IPS-20b (cell line): Measurements from ENCODE around the gene ALPP.
"Not testable (repeated sequence)": the region's sequence is repeated elsewhere in the genome, so short reads cannot be mapped to it uniquely, and the experiment has no call there.

Experiments used
- H3K27ac ChIP-seq: one replicate; pipeline ENCODE4 v1.5.1; 2013; ENCODE audit warnings: low read length
- H3K27me3 ChIP-seq: 2 replicates; pipeline ENCODE4 v1.6.1; 2013; ENCODE audit warnings: mild to moderate bottlenecking, low read length, inconsistent platforms; ENCODE audit not compliant: insufficient read depth
- H3K36me3 ChIP-seq: 2 replicates; pipeline ENCODE4 v1.6.1; 2013; ENCODE audit warnings: low read depth, mild to moderate bottlenecking, inconsistent platforms, low read length, moderate library complexity; ENCODE audit not compliant: insufficient read depth
- H3K4me1 ChIP-seq: 2 replicates; pipeline ENCODE4 v1.6.1; 2013; ENCODE audit warnings: mild to moderate bottlenecking, control low read depth, inconsistent platforms, low read length, moderate library complexity; ENCODE audit not compliant: insufficient read depth
- H3K4me3 ChIP-seq: 2 replicates; pipeline ENCODE4 v1.5.1; 2013; ENCODE audit warnings: mild to moderate bottlenecking, low read length, inconsistent platforms
- H3K9ac ChIP-seq: 2 replicates; pipeline ENCODE4 v1.6.1; 2013; ENCODE audit warnings: low read depth, mild to moderate bottlenecking, inconsistent platforms, low read length, moderate library complexity
- H3K9me3 ChIP-seq: 2 replicates; pipeline ENCODE4 v1.6.1; 2013; ENCODE audit warnings: mild to moderate bottlenecking, low read depth, low read length, inconsistent platforms; ENCODE audit not compliant: insufficient read depth

The ALPP gene

DNA sequence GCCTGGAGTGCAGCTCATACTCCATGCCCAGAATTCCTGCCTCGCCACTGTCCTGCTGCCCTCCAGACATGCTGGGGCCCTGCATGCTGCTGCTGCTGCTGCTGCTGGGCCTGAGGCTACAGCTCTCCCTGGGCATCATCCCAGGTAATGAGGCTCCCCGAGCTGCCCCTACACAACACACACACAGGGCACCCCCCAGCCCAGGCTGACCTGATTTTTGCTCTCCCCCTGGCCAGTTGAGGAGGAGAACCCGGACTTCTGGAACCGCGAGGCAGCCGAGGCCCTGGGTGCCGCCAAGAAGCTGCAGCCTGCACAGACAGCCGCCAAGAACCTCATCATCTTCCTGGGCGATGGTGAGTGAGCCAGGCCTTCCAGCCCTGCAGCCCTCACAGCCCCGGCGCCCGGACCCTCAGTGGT, at the start of gene ALPP:
TSS of gene ALPP (plus strand) at position 17 of the 417 bp plus-strand sequence. CDS start at position 69, 52 bp downstream.
- H3K36me3 ChIP-seq, H3K27ac ChIP-seq, H3K4me1 ChIP-seq, H3K4me3 ChIP-seq, H3K27me3 ChIP-seq, H3K9ac ChIP-seq, H3K9me3 ChIP-seq: not testable (repeated sequence)

DNA sequence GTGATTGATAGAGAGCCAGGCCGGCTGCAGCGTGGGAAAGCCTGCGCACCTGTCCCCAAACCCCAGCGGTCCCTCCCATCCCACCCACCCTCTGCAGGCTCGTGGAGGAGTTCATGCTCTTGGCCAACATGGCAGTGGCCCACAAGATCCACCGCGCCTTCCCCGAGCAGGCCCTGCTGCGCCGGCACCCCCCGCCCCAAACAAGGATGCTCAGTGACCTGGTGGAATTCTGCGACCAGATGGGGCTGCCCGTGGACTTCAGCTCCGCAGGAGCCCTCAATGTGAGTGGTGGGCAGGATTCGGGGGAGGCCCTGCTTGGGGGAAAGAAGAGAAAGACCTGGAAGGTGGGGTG, 48.9 kb upstream of the ALPP start:
- Histone ChIP-seq H3K4me1 (peaks cover 7% of the 10 kb centered on the region; the same call in 1 of the 2 replicates), H3K36me3 (no peaks in the 10 kb centered on the region), H3K4me3 (no peak overlapping the region), H3K9me3 (no peaks in the 10 kb centered on the region), H3K9ac (no peak overlapping the region), H3K27me3 (no peaks in the 10 kb centered on the region), H3K27ac (no peak overlapping the region)

DNA sequence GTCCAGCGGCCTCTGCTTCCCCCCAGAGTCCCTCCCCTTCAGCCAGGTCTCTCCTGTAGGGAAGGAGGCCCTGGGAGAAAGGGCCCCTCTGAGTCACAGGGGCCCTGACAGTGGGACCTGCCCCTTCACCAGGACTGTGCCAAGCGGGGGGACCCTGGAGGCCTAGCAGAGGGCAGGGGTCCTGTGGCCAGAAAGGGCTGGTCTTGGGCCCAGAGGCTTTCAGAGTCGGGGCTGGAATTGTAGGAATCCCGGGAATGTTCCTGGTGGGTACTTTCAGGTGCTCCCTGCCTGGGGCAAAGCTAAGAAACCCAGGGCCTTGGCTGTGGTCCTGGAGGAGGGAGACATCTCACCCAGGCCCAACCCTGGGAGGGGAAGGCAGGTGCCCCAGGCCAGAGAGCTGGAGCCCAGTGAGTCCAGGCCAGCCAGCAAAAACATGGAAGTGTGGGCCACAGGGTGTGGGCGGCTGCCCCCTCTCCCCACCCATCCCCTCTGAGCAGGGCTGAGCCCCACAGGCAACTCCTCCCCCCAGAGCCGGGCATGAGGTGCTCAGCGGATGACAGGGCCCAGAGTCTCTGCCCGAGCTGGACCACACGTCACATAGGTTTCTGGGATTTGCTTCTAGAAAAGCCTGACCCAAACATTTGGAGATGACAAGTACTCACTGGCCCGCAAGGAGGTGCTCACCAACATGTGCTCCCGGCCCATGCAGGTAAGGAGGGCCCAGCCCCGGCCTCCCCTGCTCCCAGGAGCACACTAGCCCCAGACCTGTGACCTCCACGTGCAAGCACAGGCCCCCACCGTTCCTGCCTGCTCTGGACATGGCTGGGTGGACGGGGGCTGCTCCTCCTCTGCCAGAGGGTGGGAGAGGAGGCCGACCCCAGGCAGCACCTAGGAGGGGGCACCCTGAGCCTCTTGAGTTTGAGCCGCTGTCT, 48.2 kb upstream of the ALPP start:
- no peak overlapping the region for H3K9ac ChIP-seq
- H3K36me3 ChIP-seq: no peaks in the 10 kb centered on the region
- peaks cover 7% of the 10 kb centered on the region; the same call in 1 of the 2 replicates for H3K4me1 ChIP-seq
- no peak overlapping the region for H3K4me3 ChIP-seq
- H3K27me3 ChIP-seq: no peaks in the 10 kb centered on the region
- no peak overlapping the region for H3K27ac ChIP-seq
- H3K9me3 ChIP-seq: no peaks in the 10 kb centered on the region

DNA sequence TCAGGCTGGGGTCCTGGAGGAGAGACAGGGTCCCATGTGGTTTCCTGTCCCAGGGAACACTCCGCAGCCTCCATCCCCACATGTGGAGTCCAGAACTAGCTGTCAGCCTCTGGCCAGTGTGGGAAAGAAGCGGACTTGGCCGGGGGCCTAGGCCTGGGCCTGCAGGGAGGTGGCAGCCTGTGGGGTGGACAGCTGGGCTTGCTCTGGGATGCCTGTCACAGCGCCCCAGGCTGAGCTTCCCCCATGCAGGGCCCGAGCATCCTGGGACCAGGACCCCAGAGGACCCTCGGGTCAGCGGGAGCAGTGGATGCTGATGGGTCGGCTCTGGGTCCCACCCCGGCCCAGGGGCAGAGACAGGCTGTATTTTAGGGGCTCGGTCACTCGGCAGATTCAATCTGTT, 47.5 kb upstream of the ALPP start:
- not testable (repeated sequence) for H3K27me3 ChIP-seq, H3K4me3 ChIP-seq, H3K36me3 ChIP-seq, H3K4me1 ChIP-seq, H3K9ac ChIP-seq, H3K9me3 ChIP-seq, H3K27ac ChIP-seq

DNA sequence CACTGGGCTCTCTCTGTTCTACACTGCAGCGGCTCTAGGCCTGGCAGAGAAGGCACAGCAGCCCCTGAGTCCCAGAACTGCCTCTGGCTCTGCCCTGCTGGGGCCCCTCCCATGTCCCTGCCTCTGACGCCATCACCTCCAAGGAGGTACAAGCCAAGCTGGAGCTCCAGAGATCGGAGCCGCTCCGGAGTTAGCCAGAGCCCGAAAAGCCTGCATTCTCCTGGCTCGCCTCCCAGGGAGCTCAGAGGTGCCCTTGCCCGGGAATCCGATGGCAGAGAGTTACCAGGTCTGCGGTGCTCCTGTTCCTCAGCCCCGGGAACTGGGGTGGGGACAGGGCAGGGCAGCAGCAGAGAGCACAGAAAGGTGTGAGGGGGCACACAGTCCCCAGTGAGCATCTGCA, 46.9 kb upstream of the ALPP start:
- H3K9me3 ChIP-seq, H3K4me1 ChIP-seq, H3K4me3 ChIP-seq, H3K36me3 ChIP-seq, H3K27ac ChIP-seq, H3K27me3 ChIP-seq, H3K9ac ChIP-seq: not testable (repeated sequence)

DNA sequence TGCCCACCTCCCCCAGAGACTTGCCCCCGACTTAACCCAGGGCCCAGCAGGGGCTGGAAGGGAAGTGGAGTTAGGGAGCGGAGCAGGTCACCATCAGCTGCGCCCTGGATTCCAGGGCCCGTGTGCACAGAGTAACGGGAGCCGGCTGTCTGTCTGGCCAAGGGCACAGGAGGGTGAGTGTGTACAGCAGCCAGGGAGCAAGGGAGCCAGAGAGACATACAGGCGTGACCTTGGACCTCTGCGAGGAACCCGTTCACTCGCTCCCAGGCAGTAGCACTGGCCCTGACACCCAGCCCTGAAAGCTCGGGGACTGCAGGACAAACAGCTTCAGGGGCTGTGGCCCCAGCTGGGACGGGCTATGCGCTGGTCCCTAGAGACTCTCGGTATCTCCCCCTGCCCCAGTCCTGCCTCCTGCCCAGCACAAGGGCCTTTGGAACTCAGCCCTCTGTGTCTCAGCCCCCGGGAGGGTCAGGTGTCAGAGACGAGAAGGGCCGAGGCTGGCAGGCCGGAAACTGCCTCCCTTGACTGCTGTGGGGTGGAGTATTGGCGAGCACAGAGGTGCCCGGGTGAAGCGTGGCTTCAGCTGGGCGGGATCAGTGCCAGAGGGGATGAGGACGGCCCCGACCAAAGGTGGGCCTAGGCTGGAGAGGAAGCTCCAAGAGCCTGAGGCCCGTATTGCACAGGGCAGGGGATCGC, 46.2 kb upstream of the ALPP start:
- H3K27me3 ChIP-seq, H3K4me3 ChIP-seq, H3K4me1 ChIP-seq, H3K9me3 ChIP-seq, H3K36me3 ChIP-seq, H3K27ac ChIP-seq, H3K9ac ChIP-seq: not testable (repeated sequence)

DNA sequence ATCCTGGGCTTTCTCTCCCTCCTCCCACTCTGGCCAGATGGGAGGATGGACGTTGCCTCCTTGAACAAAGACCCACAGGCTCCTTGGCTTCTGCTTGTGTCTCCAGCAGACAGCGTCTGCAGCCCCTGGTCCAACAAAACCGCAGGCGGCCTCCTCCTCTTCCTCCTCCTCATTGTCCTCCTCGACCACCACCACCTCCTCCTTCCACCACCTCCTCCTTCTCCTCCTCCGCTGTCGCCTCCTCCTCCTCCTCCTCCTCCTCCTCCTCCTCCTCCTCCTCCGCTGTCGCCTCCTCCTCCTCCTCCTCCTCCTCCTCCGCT, 45.7 kb upstream of the ALPP start:
- H3K9ac ChIP-seq: no peak overlapping the region
- H3K9me3 ChIP-seq: no peaks in the 10 kb centered on the region
- no peak overlapping the region for H3K4me3 ChIP-seq
- peaks cover 7% of the 10 kb centered on the region; the same call in 1 of the 2 replicates for H3K4me1 ChIP-seq
- H3K36me3 ChIP-seq: no peaks in the 10 kb centered on the region
- H3K27ac ChIP-seq: no peak overlapping the region
- no peaks in the 10 kb centered on the region for H3K27me3 ChIP-seq

DNA sequence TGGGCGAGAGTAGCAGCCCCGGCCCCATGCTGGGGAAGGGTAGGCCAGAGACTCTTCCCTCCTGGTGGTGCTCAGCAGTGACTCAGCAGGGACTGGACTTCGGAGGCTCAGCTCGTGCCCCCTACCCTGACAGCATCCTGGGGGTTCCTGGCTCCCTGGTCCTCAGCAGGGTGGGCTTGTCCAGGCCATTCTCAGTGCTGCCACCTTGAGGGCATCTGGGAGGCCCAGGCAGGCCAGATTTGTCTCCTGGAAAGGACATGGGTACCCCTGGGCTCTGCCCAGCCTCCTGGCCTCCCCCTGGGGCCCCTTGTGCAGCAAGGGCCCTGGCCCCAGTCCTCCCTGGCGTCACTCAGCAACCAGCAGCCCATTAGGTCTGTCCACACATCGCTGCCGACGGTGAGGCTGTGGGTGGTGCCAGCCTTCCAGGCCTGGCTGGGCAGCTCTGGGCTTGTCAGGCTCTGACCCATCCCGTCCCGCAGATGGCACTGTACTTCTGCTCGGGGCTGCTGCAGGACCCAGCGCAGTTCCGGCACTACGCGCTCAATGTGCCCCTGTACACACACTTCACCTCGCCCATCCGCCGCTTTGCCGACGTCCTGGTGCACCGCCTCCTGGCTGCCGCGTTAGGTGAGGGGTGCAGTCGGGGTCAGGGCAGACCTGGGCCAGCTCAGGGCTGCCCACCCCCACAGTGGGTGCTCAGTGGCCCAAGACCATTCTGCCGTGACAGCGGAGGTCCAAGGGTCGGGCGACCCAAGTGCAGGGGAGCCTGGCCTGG, 45.0 kb upstream of the ALPP start:
- no peaks in the 10 kb centered on the region for H3K9me3 ChIP-seq
- H3K36me3 ChIP-seq: no peaks in the 10 kb centered on the region
- peaks cover 7% of the 10 kb centered on the region; the same call in 1 of the 2 replicates for H3K4me1 ChIP-seq
- H3K9ac ChIP-seq: no peak overlapping the region
- no peaks in the 10 kb centered on the region for H3K27me3 ChIP-seq
- no peak overlapping the region for H3K4me3 ChIP-seq
- H3K27ac ChIP-seq: no peak overlapping the region

DNA sequence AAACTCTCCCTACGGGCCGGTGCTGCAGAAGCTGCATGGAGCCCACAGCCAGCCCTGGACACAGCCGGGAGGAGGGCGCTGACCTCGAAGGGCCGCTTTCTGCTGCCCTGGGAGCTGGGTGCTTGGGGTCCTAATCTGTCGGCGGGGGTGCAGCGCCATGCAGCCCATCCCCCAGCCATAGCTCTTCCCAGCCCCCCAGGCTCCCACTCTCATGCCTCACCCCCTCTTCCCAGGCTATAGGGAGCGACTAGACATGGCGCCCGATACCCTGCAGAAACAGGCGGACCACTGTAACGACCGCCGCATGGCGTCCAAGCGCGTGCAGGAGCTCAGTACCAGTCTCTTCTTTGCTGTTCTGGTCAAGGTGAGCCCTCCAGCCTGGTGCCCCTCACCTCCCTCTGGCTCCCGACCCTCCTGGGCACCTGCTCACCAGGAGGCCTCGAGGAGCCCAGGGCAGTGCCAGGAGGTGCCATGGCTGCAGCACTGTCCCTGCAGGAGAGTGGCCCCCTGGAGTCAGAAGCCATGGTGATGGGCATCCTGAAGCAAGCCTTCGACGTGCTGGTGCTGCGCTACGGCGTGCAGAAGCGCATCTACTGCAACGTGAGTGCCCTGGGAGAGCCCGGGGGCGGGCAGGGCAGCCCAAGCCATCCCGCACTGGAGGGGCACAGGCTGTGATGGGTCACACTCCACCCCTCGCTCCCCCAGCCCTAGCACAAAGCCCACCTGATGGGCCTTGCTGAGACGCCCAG, 44.2 kb upstream of the ALPP start:
- not testable (repeated sequence) for H3K4me1 ChIP-seq, H3K27me3 ChIP-seq, H3K36me3 ChIP-seq, H3K9me3 ChIP-seq, H3K27ac ChIP-seq, H3K4me3 ChIP-seq, H3K9ac ChIP-seq

DNA sequence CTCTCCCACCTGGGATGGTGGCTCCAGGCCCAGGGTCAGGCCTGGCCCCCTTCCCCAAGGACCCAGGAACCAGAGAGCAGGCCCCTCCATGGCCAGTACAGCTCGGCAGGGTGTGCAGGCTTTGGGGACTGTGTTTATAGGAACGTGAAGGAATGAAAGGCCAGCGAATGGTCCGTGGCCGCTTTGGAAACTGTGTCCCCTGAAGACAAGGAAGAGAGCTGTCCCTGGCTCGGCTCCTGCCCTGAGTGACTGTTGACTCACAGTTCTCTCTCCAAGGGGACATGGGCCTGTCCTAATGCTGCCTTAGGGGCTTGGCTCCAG, 43.7 kb upstream of the ALPP start:
- H3K27ac ChIP-seq, H3K4me1 ChIP-seq, H3K9me3 ChIP-seq, H3K9ac ChIP-seq, H3K36me3 ChIP-seq, H3K27me3 ChIP-seq, H3K4me3 ChIP-seq: not testable (repeated sequence)

DNA sequence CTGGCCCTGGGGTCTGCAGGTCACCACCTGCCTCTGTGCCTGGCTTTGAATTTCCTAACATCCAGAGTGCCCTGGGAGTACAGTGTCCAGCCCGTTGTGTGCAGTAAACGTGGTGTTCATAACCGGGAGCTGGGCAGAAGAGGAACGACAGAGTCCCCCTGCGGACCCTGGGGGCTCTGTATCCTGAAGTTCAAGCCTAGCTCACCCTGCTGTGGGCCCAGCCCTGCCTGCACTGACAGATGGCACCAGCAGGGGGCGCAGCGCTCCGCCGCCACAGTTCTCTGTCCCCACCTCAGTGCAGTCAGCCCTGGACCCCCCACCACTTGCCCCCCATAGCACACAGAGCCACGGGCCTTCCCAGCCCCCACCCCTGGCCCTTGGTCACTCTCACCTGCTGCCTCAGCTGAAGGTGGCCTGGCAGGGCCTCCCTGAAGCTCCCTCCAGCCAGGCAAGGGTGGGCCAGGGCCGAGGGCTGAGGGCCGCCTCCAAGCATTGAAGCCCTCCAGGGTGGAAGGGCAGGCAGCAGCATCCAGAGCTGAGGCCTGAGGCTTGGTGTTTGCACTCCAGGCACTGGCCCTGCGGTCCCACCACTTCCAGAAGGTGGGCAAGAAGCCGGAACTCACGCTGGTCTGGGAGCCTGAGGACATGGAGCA, 43.2 kb upstream of the ALPP start:
- not testable (repeated sequence) for H3K9ac ChIP-seq, H3K36me3 ChIP-seq, H3K27ac ChIP-seq, H3K27me3 ChIP-seq, H3K4me3 ChIP-seq, H3K9me3 ChIP-seq, H3K4me1 ChIP-seq
